Stimulated activated CD4-positive, alpha-beta T cell treated with anti-CD3 and anti-CD28 coated beads, Interleukin-4, amount 100 ng/mL, for 24 hours (primary cell): ENCODE measurements around the gene WSB2.
A peak's percentile ranks its signal among the peaks of the same experiment; 100 is the strongest.

ENCODE experiments used
- DNase-seq: peaks from one replicate; pipeline ENCODE4 v3.0.0-alpha.2; 2020

Gene WSB2

GRCh38 chr12:118061873-118062843 lies 1.2 kb upstream of the WSB2 start:
- DNase-seq = peak; percentile 23

GRCh38 chr12:118060301-118061010 lies 523 bp downstream of the WSB2 start:
- DNase-seq = peak; percentile 31

DNA sequence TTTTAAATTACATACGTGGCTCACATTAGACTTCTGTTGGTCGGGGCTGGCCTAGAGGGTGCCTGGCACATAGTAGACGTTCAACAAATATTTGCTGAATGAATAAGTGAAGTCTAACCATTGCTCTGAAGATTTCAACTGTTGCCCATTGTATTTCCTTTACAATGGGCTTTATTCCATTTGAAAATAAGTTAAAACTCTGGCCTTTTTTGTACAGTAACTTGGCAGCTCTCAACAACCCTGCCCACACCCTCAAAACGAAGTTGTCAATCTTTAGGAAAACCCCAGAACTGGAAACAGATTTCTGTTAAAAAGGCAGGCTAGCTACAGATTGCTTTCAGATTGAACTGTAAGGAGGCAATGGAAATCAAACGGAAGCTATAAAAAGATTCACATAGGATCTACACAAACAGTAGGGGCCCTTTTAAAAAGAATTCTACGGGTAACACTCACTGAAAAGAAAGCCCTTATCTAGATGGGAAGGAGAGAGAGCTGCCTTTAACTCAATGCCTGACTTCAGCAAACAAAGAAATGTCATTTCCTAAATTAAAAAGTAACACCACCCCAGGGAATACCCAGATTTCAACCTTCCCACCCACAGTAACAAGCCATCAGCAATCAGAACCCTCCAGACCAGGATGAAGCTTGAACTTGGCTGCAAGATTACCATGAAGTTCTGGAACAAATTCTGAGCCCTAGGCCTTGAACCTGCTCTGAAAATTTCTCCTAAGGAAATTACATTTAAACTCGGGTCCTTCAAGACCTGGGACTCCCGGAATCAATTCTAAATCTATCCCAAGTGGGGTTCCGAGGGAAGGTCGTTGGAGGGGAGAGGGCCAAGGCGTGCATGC lies 1.4 kb downstream of the WSB2 start:
- DNase-seq = no peak

DNA sequence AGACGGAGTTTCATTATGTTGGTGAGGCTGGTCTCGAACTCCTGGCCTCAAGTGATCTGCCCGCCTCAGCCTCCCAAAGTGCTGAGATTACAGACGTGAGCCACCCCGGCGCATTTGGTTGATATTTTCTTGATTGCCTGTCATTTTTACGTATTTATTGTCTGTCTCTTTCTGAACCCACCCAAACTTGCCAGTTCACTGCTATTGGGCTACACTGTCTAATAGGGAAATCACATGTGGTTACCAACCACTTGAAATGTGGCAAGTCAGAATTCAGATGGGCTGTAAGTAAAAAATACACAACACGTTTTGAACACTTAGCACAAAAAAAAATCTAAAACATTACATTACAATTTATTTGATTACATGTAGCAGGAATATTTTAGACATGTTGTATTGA lies 2.1 kb downstream of the WSB2 start:
- DNase-seq = no peak

DNA sequence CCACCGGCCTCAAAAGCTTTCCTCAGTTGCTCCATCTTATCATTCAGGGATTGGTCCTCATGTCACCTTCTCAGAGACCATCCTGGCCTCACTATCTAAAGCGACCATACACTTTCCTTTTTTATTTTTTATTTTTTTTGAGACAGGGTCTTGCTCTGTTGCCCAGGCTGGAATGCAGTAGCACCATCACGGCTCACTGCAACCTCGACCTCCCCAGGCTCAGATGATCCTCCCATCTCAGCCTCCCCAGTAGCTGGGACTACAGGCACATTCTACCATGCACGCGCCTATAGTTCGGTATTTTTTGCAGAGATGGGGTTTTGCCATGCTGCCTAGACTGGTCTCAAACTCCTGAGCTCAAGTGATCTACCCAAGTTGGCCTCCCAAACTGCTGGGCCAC lies 2.8 kb downstream of the WSB2 start:
- DNase-seq = no peak

DNA sequence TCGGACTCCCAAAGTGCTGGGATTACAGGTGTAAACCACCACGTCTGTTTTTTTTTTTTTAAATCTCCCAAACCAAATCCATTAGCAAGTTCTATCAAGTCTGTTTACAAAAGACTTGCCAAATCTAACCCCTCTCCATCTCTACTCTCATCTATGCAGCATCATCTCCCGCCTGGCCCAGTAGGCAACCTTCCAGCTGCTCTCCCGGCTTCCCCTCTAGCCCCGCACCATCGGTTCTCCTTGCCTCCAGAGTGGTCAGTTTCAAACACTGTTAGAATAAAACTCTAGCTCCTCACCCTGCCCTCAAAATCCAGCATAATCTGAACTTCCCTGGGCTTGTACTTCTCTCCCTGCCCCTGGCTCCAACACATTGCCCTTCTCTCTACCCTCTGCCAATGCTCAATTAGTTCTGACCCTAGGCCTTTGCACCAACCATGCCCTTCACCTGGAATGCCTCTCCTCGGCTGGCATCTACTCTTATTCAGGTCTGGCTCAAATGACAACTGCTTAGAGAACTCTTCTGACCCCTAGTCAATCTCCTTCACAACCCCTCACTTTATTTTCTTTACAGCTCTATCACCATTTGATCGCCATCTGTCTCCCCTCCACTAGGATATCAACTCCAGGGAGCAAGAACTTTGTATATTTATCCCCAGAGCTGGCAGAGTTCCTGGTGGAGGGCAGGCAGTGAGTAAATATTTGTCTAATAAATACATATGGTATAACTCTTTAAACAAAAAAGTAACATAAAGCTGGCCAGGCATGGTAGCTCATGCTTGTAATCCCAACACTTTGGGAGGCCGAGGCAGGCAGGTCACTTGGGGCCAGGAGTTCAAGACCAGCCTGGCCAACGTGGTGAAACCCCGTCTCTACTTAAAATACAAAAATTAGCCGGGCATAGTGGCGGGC lies 4.9 kb downstream of the WSB2 start:
- no peak for DNase-seq

- peak; percentile 82 for DNase-seq
These were observed 5.8 kb downstream of the WSB2 start for GRCh38 chr12:118055144-118055557.

DNA sequence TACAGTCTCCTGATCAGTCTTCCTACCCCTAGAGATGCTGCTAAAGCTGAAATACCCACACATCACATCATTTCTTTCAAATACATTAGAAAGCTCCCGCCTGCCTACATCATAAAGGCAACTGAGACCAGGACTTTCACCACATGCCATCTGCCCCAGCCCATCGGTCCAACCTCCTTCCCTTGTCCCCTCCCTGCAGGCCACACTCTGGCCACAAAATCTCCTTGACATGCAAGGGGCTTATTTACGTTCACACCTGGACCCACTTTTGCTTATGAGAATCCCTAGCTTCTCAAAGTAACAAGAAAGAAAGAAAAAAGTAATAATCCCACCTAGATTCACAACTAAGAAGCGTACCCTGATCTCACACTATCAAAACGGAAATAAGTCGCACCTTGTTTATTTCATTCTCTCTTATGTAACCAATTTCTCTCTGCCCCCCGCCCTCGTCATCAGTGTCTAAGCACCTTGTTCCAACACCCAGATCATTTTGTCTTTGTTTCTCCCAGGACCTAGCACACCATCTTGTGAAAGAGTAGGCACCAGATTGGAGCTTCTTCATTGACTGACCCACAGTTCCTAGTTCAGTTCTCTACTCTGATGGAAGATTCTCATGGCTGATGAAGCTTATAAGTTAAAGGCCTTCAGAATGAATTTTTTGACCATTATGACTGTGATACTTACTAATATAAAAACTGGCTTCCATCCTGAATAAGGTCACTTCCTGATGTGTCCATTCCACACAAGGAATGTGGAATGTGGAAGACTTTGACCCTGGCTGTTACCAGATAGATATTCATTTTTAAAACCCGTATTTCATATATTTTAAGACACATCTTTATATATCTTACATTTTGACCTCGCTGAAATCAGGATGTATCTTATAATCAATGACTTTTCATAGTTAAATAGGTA lies 7.7 kb downstream of the WSB2 start:
- no peak for DNase-seq

- peak; percentile 41 for DNase-seq
These were observed 8.5 kb downstream of the WSB2 start for GRCh38 chr12:118052324-118053070.

DNA sequence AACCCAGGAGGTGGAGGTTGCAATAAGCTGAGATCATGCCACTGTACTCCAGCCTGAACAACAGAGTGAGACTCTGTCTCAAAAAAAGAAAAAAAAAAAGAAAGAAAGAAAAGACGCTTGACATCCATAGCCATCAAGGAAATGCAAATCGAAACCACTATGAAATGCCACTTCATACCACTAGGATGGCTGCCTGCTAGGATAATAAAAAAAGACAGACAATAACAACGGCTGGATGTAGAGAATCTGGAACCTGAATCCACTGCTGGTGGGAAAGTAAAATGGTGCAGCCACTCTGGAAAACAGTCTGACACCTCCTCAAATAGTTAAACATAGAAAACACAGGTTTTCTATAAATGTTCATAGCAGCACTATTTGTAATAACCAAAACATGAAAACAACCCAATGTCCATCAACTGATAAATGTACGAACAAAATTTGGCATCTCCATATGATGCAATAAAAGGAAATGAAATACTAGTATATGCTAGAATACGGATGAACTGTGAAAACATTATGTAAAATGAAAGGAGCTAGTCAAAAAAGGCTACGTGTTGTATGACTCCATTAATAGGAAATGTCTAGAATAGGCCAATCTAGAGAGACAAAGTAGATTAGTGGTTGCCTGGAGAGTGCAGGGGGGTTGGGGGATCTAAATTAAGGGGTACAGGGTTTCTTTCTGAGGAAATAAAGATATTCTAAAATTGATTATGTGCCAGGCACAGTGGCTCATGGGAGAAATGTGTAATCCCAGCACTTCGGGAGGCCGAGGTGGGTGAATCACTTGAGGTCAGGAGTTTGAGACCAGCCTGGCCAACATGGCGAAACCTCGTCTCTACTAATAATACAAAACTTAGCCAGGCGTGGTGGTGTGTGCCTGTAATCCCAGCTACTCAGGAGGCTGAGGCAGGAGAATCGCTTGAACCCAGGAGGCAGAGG lies 9.7 kb downstream of the WSB2 start:
- no peak for DNase-seq

GRCh38 chr12:118046430-118046829 lies 14.5 kb downstream of the WSB2 start:
- DNase-seq = no peak

GRCh38 chr12:118044577-118044976 lies 16.4 kb downstream of the WSB2 start:
- no peak for DNase-seq

DNA sequence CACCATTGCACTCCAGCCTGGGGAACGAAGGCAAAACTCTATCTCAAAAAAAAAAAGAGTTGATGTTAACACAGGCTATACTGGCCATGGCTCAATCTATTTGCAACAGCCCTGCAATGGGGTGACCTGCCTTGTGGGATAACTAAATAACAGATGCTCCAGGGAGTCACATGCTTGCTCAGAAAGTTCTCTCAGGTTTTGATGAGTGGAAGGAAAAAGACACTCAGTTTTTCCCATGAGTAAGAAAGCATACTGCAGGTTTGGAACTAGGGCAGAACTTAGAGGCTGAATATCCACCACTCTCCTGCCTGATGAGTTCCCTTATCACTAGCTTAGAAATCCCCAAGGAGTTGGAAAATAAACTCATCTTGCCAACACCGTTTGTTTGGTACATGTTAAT lies 16.9 kb downstream of the WSB2 start:
- DNase-seq = peak; percentile 17

GRCh38 chr12:118042091-118042490 lies 18.9 kb downstream of the WSB2 start:
- no peak for DNase-seq

GRCh38 chr12:118038137-118038536 lies 22.8 kb downstream of the WSB2 start:
- DNase-seq = no peak

DNA sequence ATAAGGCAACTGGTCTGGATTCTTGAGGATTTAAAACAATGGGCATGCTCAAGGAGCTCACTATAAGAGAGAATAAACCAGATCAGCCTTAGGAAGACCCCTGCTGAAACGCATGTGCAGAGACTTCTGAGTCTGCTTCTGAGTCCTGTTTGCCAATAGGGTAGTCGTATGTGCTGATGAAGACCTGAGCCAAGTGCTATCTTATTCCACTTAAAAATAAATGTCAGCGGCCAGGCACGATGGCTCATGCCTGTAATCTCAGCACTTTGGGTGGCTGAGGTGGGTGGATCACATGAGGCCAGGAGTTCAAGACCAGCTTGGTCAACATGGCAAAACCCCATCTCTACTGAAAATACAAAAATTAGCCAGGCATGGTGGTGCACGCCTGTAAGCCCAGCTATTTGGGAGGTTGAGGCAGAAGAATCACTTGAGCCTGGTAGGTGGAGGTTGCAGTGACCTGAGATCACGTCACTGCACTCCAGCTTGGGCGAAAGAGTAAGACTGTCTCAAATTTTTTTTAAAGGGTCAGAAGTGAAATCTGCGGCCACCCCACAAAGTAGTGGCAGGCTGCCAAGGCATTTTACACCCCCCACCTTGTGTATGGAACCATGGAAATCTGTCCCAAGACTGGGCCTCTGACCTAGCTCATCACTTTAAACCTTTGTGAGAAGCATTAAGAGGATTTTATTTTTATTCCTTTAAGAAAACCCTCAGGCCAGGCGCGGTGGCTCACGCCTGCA lies 24.1 kb downstream of the WSB2 start:
- no peak for DNase-seq

GRCh38 chr12:118035190-118036041 lies 25.6 kb downstream of the WSB2 start:
- DNase-seq = no peak
